CD4-positive, alpha-beta T cell treated with Interleukin-1 beta for 1 hour (primary cell): ENCODE data around the gene C2CD2L.
"Not testable (repeated sequence)": the region's sequence is repeated elsewhere in the genome, so short reads cannot be mapped to it uniquely, and the experiment has no call there.

Experiments used
- DNase-seq, 2 donors: peaks; one replicate each; pipeline ENCODE4 v3.0.0-alpha.2; 2020 to 2022

C2CD2L gene

DNA sequence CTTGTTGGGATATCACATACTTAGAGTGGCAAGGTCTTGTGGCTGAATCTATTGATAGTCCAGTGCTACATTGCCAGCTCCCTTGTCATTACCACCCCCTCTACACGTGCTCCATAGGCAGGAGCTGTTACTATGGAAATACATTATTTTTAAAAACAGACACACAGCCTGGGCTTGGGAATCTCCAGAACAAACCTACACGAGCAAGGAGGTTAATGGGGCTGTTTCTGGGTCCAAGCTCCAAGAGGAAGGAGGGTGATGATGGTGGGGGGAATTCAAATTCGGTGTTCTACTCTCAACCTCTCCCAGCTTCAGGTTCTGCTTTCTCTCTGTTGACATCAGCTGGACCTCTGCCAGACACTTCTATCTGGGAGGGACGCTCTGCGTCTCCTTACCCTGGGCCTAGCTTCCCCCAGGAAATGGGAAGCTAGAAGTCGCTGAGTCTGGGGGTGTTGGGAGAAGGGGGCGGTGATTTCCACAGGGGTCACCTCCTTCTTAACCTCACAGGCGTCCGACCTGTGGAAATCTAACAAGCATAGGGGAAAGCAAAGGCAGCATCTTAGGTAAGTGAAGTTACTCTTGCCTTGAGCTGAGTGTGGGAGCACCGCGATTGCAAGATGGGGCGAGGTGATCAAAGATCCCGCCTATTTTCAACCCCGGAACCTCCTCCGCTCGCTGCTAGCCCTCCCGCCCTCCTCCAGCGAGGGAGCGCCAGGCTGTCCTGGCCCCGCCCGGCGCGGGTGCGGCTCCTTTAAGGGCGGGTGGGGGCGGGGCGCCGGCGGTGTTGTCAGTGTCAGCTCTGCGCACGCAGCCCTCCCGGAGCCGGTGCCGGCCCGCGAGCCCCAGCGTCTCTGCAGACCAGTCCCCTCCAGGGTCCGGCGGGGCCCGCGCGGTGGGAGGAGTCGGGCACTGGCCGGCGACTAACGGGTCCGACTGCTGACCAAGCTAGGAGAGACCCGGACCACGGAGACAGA, at the start of gene C2CD2L:
TSS of gene C2CD2L (plus strand) at position 781 of the 974 bp plus-strand sequence. CDS start 398 bp downstream, outside the sequence.
- peak; percentile 90 to 92 for DNase-seq

DNA sequence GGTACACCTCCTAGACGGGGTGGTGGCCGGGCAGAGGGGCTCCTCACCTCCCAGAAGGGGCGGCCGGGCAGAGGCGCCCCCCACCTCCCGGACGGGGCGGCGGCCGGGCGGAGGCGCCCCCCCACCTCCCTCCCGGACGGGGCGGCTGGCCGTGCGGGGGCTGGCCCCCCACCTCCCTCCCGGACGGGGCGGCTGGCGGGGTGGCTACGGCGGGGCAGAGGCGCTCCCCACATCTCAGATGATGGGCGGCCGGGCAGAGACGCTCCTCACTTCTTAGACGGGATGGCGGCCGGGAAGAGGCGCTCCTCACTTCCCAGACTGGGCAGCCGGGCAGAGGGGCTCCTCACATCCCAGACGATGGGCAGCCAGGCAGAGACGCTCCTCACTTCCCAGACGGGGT, 48.0 kb upstream of the C2CD2L start:
- DNase-seq: not testable (repeated sequence)

DNA sequence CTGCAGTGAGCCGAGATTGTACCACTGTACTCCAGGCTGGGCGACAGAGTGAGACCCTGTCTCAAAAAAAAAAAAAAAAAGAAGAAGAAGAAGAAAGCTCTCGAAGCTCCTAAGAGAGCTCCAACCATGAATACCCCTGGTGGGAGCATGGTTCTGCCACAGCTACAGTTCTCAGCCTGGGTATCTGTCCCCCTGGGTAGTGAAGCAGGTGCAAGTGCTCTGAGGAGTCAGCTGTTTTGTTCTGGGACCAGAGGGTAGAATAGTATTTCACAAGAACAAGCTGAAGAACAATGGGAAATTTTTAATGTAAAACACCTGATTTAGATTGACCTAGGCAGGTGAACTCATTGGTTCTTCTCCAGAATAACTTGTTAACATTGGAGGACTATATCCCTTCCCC, 45.9 kb upstream of the C2CD2L start:
- no peak for DNase-seq

DNA sequence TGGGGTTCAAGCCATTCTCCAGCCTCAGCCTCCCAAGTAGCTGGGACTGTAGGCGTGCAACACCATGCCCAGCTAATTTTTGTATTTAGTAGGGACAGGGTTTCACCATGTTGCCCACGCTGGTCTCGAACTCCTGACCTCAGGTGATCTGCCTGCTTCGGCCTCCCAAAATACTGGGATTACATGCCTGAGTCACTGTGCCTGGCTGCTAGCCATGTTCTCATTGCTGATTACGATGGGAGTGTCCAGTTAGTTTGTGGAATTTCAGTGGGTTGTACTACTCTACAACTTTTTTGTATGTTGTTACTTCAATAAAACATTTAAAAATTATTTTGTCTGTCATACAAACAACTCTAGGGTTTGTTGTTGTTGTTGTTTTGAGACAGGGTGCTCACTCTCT, 44.4 kb upstream of the C2CD2L start:
- no peak for DNase-seq

DNA sequence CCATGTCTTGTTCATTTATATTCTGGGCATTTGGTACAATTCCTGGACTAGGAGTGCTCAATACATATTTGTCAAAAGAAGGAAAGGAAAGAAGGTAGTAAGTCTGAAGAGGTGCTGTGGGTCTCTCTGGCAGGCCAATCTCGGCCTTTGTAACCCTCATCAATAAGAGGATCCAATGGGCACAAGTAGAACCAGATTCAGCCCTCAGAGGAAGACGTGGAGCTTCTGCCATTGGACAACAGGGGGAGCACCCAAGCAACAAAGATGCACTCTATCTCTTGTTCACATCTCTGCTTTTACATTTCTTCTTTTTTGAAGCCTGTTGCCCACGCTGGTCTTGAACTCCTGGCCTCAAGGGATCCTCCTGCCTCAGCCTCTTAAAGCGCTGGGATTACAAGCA, 41.8 kb upstream of the C2CD2L start:
- DNase-seq: peak; percentile 54 to 68

DNA sequence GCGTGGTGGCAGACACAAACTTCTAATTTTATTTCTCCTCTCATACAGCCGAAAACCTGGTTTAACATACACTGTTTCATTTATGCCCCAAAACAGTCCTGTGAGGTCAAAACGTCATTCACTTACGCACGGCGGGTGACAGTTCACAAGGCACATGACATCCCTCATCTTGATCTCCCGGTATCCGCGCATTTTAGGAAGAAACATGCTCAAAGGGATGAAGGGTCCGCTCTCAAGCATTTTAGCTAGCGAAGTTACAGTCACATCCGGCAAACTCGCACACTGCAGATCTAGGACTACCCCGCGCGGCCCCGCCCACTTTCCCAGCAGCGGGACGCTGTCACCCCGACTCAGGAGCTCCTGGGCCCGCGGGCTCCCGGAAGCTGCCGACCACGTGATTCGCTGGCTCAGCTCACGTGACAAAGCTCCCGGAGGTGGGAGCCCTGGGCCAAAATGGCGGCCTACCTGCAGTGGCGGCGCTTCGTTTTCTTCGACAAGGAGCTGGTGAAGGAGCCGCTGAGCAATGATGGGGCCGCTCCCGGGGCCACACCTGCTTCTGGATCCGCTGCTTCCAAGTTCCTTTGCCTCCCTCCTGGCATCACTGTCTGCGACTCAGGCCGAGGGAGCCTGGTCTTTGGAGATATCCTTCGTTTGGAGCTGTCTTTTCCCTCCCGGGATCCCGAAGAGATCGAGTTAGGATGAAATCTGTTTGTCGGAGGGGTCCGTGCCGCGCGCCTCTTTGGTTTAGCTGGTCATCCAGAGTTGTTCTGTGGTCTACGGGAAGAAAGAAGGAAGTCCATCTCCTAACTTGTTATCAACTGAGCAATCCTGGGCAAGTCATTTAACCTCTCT, 39.5 kb upstream of the C2CD2L start, which contains the start of gene VPS11:
TSS of gene VPS11 (plus strand) at position 448 of the 852 bp plus-strand sequence. CDS start at position 454, 6 bp downstream.
- peak; percentile 97 for DNase-seq

DNA sequence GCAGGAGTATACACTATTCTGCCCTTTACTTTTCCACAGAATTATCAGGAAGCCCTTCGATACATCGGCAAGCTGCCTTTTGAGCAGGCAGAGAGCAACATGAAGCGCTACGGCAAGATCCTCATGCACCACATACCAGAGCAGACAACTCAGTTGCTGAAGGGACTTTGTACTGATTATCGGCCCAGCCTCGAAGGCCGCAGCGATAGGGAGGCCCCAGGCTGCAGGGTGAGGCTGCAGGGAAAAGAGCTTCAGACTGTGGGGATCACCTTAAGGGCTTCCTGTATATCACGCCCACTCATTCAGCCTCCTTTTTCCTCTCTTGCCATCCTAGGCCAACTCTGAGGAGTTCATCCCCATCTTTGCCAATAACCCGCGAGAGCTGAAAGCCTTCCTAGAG, 29.3 kb upstream of the C2CD2L start:
- no peak for DNase-seq

DNA sequence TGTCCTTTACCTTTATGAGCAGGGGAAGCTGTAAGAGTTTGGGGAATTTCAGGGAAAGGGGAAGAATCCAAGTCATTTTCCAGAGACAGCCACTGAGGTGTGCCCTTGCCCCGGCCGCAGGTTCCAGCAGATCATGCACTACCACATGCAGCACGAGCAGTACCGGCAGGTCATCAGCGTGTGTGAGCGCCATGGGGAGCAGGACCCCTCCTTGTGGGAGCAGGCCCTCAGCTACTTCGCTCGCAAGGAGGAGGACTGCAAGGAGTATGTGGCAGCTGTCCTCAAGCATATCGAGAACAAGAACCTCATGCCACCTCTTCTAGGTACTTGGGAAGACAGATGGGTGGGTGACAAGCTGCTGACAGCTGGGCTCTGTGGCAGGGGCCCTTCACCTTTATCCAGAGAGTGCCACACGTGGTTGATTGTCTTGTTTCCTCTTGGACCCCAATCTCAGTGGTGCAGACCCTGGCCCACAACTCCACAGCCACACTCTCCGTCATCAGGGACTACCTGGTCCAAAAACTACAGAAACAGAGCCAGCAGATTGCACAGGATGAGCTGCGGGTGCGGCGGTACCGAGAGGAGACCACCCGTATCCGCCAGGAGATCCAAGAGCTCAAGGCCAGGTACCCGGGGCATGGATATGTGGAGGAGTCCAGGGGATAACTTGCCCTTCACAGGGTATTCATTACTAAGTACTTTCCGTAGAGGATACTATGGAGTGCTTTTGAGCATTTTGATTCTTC, 28.3 kb upstream of the C2CD2L start:
- no peak for DNase-seq

DNA sequence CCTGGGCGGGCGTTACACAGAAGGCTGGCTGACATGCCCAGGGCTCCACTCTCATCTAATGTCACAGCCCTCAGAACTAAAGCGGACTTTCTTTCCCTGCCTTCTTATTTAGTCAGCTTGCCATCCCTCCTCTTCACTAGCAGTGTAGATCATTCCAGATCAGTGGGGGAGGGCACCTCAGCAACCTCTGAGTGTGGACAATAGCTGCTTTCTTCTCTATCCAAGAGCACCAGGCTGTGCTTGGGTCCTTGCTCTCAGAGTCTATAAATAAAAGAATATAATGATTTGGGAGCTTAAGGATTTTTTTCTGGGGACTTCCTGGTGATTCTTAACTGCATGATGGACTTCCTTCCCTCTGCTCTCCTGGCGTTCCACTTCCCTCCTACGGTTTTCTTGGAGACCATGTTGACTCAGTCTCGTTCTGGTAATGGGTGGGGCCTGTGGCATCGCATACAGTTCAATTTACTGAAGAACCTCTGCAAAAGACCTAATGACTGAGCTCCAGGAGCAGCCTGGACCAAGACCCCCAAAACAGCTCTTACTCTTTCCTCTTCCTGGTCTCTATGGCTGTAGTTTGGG, 25.4 kb upstream of the C2CD2L start:
- no peak for DNase-seq

DNA sequence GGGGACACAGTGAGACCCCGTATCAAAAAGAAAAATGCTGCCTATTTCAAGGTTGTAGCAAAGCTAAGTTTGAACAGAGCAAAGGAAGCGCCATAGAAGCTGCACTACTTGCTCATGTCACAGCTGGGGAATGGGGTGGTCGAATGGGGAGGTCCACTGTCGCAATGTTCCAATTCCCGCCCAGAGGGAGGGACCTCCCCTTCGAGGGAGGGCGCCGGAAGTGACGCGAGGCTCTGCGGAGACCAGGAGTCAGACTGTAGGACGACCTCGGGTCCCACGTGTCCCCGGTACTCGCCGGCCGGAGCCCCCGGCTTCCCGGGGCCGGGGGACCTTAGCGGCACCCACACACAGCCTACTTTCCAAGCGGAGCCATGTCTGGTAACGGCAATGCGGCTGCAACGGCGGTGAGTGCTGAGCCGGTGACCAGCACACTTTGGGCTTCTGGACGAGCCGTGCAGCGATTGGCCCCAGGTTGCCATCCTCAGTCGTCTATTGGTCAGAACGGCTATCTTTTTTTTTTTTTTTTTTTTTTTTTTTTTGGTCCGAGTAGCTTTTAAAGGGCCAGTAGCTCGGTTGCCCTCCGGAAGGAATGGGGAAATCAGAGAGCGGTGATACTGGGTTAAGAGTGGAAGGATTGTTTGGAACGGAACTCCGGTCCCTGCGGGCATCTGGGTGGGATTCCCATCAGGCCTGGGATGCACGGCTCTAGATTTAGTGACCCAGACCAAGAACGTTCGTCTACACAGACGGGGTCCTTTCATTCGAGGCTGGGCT, 22.3 kb upstream of the C2CD2L start, which contains the start of gene HMBS:
TSS of gene HMBS (plus strand) at position 219 of the 774 bp plus-strand sequence. CDS start at position 372, 153 bp downstream.
- DNase-seq: peak; percentile 92 to 93

DNA sequence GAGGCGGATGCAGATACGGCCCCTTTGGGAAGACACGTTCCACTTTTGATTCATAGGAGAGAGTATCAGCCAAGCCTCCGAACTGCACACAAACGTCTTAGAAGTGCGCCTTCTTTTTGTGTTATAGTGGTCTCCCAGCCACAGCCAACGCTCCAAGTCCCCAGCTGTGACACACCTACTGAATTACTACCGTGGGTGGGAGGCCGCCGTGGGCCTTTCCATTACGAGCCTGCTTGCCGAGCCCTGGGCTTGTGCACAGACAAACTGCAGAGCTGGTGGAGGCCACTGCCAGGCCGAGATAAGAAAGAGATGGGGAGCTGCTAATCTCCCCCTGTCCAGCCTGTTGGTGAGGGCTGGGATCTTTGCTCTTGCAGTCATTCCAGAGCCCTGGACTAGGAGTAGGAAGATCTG, 21.7 kb upstream of the C2CD2L start:
- no peak for DNase-seq

DNA sequence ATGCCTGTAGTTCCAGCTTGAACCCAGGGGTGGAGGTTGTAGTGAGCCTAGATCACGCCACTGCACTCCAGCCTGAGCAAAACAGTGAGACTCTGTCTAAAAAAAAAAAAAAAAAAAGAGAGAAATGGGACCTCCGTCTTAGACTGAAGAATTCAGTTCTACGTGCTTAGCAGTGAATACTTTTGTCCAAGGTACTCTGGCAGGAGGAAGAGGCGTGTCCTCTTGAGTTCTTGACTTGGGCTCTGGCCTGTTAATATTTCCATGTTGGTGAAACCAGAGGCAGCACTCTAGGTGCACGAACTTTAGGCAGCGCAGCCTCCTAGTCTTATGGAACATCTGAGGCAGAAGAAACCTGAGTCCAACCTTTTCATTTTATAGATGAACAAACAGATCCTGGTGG, 20.0 kb upstream of the C2CD2L start:
- DNase-seq: no peak

DNA sequence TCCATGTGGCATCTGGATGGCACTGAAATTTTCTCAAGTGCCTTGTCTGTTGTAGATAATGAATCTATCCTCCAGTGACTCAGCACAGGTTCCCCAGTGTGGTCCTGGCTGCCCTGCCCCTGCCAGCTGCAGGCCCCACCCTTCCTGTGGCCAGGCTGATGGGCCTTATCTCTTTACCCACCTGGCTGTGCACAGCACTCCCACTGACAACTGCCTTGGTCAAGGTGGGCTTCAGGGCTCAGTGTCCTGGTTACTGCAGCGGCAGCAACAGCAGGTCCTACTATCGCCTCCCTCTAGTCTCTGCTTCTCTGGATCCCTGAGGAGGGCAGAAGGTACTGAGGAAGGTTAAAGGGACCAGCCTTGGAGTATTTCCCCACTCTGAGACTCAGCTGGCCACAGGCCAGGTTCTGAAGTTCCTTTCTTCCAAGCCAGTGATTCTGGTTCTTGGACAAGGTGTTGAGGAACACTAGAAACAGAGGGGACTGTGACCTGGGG, 19.4 kb upstream of the C2CD2L start:
- no peak for DNase-seq

DNA sequence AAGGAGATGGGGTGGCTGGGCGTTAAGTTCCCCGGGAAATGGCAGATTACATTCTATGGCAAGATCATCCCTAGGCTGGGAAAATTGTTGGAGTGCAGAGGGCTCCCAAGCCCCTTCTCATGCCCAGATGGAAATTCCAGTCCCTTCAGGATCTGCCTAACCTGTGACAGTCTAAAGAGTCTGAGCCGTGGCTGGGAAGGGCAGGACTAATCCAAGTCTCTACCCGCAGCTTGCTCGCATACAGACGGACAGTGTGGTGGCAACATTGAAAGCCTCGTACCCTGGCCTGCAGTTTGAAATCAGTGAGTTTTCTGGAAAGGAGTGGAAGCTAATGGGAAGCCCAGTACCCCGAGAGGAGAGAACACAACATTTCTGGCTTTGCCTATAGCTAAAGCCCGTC, 18.7 kb upstream of the C2CD2L start:
- DNase-seq: no peak

DNA sequence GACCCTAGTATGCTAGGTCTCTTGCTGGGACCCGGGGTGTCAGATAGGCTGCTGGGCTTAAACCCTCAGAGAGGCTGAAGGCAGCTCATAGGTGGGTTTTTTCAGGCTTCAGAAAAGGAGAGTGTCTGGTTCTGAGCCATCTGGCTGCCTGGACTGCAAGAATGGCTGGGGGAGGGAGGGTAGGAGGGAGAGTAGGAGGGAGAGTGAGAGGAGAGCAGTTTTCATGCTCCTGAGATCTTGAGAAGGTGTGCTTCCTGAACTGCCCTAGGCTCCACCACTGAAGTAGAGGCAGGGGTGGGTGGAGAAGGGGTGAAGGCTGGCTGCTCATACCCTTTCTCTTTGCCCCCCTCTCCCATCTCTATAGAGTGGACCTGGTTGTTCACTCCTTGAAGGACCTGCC, 17.8 kb upstream of the C2CD2L start:
- no peak for DNase-seq

DNA sequence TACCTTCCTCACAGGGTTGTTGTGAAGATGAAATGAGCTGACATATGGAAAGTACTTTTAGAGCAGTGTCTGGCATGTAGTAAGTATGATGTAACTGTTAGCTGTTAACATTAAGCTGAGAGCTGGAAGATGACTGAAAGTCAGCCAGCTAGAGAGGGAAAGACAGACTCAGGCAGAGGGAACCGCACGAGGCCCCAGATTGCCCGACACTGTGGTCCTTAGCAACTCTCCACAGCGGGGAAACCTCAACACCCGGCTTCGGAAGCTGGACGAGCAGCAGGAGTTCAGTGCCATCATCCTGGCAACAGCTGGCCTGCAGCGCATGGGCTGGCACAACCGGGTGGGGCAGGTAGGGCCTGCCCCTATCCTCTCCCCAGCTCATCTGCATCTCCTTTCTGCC, 16.0 kb upstream of the C2CD2L start:
- no peak for DNase-seq

DNA sequence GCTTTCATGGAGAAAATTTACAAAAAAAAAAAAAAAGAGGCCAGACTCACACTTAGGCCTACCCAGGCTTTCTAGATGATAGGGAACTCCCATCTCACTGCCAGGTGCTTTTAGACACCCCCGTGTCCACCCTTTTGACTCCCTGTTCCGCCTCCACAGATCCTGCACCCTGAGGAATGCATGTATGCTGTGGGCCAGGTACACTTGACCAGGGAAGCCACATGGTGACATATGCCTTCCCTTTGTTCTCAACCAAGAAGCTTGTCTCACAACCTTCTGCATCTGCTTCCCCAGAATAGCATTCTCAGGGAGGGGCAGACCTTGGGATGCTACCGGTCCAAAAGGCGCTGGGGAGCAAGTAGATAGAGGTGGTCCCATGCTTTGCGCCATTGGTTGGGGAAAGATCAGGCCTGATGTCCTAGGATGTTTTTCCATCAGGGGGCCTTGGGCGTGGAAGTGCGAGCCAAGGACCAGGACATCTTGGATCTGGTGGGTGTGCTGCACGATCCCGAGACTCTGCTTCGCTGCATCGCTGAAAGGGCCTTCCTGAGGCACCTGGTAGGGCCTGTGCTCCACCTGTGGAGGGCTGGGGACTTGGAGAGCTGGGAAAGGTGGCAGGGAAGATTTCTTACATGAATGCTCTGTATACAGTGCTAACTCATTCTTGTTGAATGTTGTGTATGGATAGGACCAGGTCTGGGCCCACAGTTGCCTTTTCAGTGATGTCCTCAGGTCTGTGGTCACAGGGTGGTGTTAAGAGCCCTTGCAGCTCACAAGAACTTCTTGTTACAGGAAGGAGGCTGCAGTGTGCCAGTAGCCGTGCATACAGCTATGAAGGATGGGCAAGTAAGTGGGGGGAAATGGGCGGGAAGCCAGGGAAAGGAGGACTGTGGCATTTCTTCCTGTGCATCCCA, 14.9 kb upstream of the C2CD2L start:
- DNase-seq: no peak

DNA sequence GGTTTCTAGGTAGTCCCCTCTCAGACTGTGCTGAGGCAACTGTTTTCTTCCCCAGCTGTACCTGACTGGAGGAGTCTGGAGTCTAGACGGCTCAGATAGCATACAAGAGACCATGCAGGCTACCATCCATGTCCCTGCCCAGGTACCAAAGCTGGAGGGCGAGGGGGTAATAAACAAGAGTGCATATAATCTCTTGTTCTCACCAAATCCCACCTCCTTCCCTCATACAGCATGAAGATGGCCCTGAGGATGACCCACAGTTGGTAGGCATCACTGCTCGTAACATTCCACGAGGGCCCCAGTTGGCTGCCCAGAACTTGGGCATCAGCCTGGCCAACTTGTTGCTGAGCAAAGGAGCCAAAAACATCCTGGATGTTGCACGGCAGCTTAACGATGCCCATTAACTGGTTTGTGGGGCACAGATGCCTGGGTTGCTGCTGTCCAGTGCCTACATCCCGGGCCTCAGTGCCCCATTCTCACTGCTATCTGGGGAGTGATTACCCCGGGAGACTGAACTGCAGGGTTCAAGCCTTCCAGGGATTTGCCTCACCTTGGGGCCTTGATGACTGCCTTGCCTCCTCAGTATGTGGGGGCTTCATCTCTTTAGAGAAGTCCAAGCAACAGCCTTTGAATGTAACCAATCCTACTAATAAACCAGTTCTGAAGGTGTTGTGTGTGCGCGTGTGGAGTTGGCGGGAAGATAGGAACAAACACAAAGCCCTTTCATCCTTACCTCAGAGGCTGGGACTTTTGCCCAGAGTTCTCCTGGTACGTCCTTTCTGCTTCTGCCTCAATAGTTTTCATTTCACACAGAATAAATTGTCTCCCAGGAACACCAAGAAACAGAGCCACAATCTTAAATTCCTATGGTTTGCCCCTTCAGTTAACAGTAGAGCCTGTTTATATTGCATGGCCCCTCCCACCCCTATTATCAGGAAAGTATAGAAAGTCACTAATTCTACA, 14.0 kb upstream of the C2CD2L start:
- no peak for DNase-seq
